CD4-positive, alpha-beta T cell (primary cell): ENCODE data around the gene TOX4. TPM values are rescaled to one million over a fixed set of nuclear protein-coding genes. Genes with fewer than 3 reads are reported as not detected.

Experiments
- ATAC-seq: fragments of 200-7000 bp; cut with Tn5 transposase; one replicate; pipeline ENCODE4 v1.10.0; 2022; ENCODE audit warnings: mild to moderate bottlenecking; ENCODE audit not compliant: poor library complexity
- CTCF ChIA-PET: fragments of 350-600 bp; sonication (Branson Sonifier 250); formaldehyde crosslinking; loops from one replicate; lab custom pipeline; 2021; ENCODE audit warnings: antibody characterized with exemption, inconsistent platforms; lab: Charles Lee
- POLR2A ChIA-PET: fragments of 350-600 bp; sonication (Branson Sonifier 250); formaldehyde crosslinking; loops from one replicate; lab custom pipeline; 2021; ENCODE audit warnings: antibody characterized with exemption, inconsistent platforms; lab: Charles Lee
- DNase-seq, 14 experiments: peaks; one replicate each; pipeline ENCODE4 v3.0.0-alpha.2; 2013 to 2020; ENCODE audit warnings: mixed read lengths in 2 of 14
- H3K27ac ChIP-seq, 2 donors: one replicate each; pipeline versions ENCODE4 v1.5.1 to v1.7.0; 2013; ENCODE audit warnings: low read length in 2 of 2, low read depth in 1 of 2, mild to moderate bottlenecking in 1 of 2
- H3K27me3 ChIP-seq, 2 experiments: 1 replicate in 1 of 2; 2 replicates in 1 of 2; pipeline versions ENCODE4 v1.6.1 to v1.7.0; 2013; ENCODE audit warnings: low read length in 2 of 2, control low read depth in 1 of 2, mild to moderate bottlenecking in 1 of 2, moderate library complexity in 1 of 2; ENCODE audit not compliant: insufficient read depth in 2 of 2, control insufficient read depth in 1 of 2
- H3K36me3 ChIP-seq: one replicate; pipeline ENCODE4 v1.6.1; 2013; ENCODE audit warnings: low read length, control low read depth; ENCODE audit not compliant: insufficient read depth
- H3K4me1 ChIP-seq: one replicate; pipeline ENCODE4 v1.6.1; 2013; ENCODE audit warnings: low read length, control low read depth; ENCODE audit not compliant: insufficient read depth
- H3K4me3 ChIP-seq: one replicate; pipeline ENCODE4 v1.5.1; 2013; ENCODE audit warnings: mild to moderate bottlenecking, low read length, moderate library complexity
- H3K9me3 ChIP-seq, 2 experiments: 1 replicate in 1 of 2; 2 replicates in 1 of 2; pipeline versions ENCODE4 v1.6.1 to v1.7.0; 2013; ENCODE audit warnings: low read length in 2 of 2, mild to moderate bottlenecking in 2 of 2, control low read depth in 1 of 2, moderate library complexity in 1 of 2; ENCODE audit not compliant: control insufficient read depth in 1 of 2, insufficient read depth in 1 of 2
- H3K27ac Mint-ChIP-seq: one replicate; pipeline ENCODE4 v1.8.0; 2020; ENCODE audit warnings: mixed read lengths
- H3K27me3 Mint-ChIP-seq: one replicate; pipeline ENCODE4 v1.8.0; 2021; ENCODE audit warnings: mixed read lengths
- H3K36me3 Mint-ChIP-seq: one replicate; pipeline ENCODE4 v1.8.0; 2021; ENCODE audit warnings: low read depth, mixed read lengths
- H3K4me1 Mint-ChIP-seq: one replicate; pipeline ENCODE4 v1.8.0; 2021; ENCODE audit warnings: low read depth, mixed read lengths
- H3K4me3 Mint-ChIP-seq: one replicate; pipeline ENCODE4 v1.8.0; 2020; ENCODE audit warnings: mild to moderate bottlenecking, mixed read lengths
- H3K9me3 Mint-ChIP-seq: one replicate; pipeline ENCODE4 v1.8.0; 2020; ENCODE audit warnings: mixed read lengths
- CTCF ChIP-seq: fragments of 200-600 bp; IDR thresholded peaks from one replicate; pipeline ENCODE4 v1.8.0; 2022; ENCODE audit warnings: antibody characterized with exemption, mild to moderate bottlenecking
- intact Hi-C, 2 experiments: fragments of 100-400 bp; cut with DNase I in 1 of 2; cut with micrococcal nuclease in 1 of 2; formaldehyde crosslinking; loops; one replicate each; pipeline versions ENCODE4 v1.15.1 to v1.9.0; 2023 to 2025; cut with DNase I, micrococcal nuclease
- polyA plus RNA-seq, 2 donors: library from polyadenylated mRNA; unstranded; fragments of 120-200 nt; gene quantifications; one replicate each; pipeline ENCODE4 v1.2.1, GENCODE V29; 2013
- total RNA-seq, 174 experiments: library from RNA in 2 of 174; stranded (reverse) in 2 of 174; gene quantifications; one replicate each; pipeline ENCODE4 v1.2.3 and lab custom pipeline; 2021 to 2026

TOX4 gene
- total RNA-seq (10 to 100 TPM; 70.9 to 77.4 TPM), total RNA-seq (lab: John Stamatoyannopoulos, UW) (78.3 to 159 (median 118) reads per million in 172 experiments)
- 41.4 TPM for polyA plus RNA-seq (2013, experiment 1 of 2)
- polyA plus RNA-seq (2013, experiment 2 of 2): 58.1 TPM

GRCh38 chr14:21476925-21477681, at the start of gene TOX4, which contains the start of gene RAB2B:
Gene TOX4, plus strand, starts transcription at chr14:21477195. Its CDS starts 84 bp downstream, at chr14:21477279.
Gene RAB2B, minus strand, starts transcription at chr14:21476959. Its CDS starts 87 bp downstream, at chr14:21476872.
- Mint-ChIP-seq H3K36me3 (peaks cover 54% of the 10 kb centered on the region), H3K9me3 (no peaks in the 10 kb centered on the region), H3K4me3 (peak within 1 kb of the TSS; percentile 99), H3K4me1 (peaks cover 48% of the 10 kb centered on the region), H3K27me3 (no peaks in the 10 kb centered on the region), H3K27ac (peak within 1 kb of the TSS; percentile 94)
- ATAC-seq (peak; percentile 96), DNase-seq (peak; percentile 90 to 99 (median 92))
- intact Hi-C loops: loop anchor here (1.0 to 2.0 kb wide), 9 partner anchors 21 to 236 kb away; partner anchors contain the start of genes CHD8 (in 2 of the 2), METTL3 (in 2 of the 2) and SUPT16H (in 1 of the 2)
- Histone ChIP-seq H3K27ac (peak within 1 kb of the TSS; percentile 73 to 94), H3K4me3 (peak within 1 kb of the TSS; percentile 99), H3K36me3 (peaks cover 39% of the 10 kb centered on the region), H3K4me1 (peaks cover 20% of the 10 kb centered on the region), H3K9me3 (no peaks in the 10 kb centered on the region), H3K27me3 (no peaks in the 10 kb centered on the region)
- ChIA-PET CTCF (interaction anchor here (0.7 to 3.1 kb wide), 16 partner anchors 11 to 92 kb away, joined by 3 to 45 read pairs (median 4); partner anchors contain the start of genes CHD8, METTL3, SALL2 and SUPT16H), POLR2A (interaction anchor here (0.6 to 4.0 kb wide), 11 partner anchors 20 to 1618 kb away, joined by 3 to 44 read pairs (median 4); partner anchors contain the start of genes ACIN1, C14orf119, CHD8 and METTL3)
- TF ChIP-seq CTCF: peak; percentile 95

- Histone ChIP-seq H3K9me3 (no peaks in the 10 kb centered on the region), H3K27me3 (no peaks in the 10 kb centered on the region), H3K4me1 (peaks cover 5% of the 10 kb centered on the region), H3K36me3 (peaks cover 82% of the 10 kb centered on the region), H3K4me3 (no peak overlapping the region), H3K27ac (no peak overlapping the region)
- H3K9me3 Mint-ChIP-seq: no peaks in the 10 kb centered on the region
- peaks cover 85% of the 10 kb centered on the region for H3K36me3 Mint-ChIP-seq
- ChIA-PET POLR2A (no interaction called here), CTCF (no interaction called here)
- TF ChIP-seq CTCF: no peak
- no peak overlapping the region for H3K27ac Mint-ChIP-seq
- no peak overlapping the region for H3K4me3 Mint-ChIP-seq
- no peaks in the 10 kb centered on the region for H3K27me3 Mint-ChIP-seq
- no peak for ATAC-seq
- DNase-seq: no peak
- intact Hi-C loops: no loop called here
- H3K4me1 Mint-ChIP-seq: peaks cover 24% of the 10 kb centered on the region
Measured at GRCh38 chr14:21428930-21429329, 48.1 kb upstream of the TOX4 start.

GRCh38 chr14:21431126-21431525, 45.9 kb upstream of the TOX4 start:
- CTCF ChIA-PET: interaction anchor here (1.7 kb wide), 1 partner anchor 25 kb away, joined by 4 read pairs; the partner anchor contains the start of gene CHD8
- Histone ChIP-seq H3K27ac (no peak overlapping the region), H3K9me3 (no peaks in the 10 kb centered on the region), H3K27me3 (no peaks in the 10 kb centered on the region), H3K4me1 (peaks cover 5% of the 10 kb centered on the region), H3K4me3 (no peak overlapping the region), H3K36me3 (peaks cover 63% of the 10 kb centered on the region)
- no peak overlapping the region for H3K4me3 Mint-ChIP-seq
- no peaks in the 10 kb centered on the region for H3K27me3 Mint-ChIP-seq
- no peak for TF ChIP-seq CTCF
- DNase-seq: no peak
- intact Hi-C loops: no loop called here
- H3K27ac Mint-ChIP-seq: no peak overlapping the region
- no peak for ATAC-seq
- H3K4me1 Mint-ChIP-seq: peaks cover 45% of the 10 kb centered on the region
- H3K36me3 Mint-ChIP-seq: peaks cover 72% of the 10 kb centered on the region
- POLR2A ChIA-PET: no interaction called here
- H3K9me3 Mint-ChIP-seq: no peaks in the 10 kb centered on the region
